Measurements from ENCODE around the gene DTNBP1.

- TF ChIP-seq CTCF (IDR thresholded peaks at IDR 0.05) (no peak), POLR2A (IDR thresholded peaks at IDR 0.05) (no peak)
Measured at GRCh38 chr6:15528870-15529269, 134.0 kb downstream of the DTNBP1 start.

Measured in adrenal gland (tissue), 5 donors.